ENCODE data around the gene SPTBN1.

Gene SPTBN1

DNA sequence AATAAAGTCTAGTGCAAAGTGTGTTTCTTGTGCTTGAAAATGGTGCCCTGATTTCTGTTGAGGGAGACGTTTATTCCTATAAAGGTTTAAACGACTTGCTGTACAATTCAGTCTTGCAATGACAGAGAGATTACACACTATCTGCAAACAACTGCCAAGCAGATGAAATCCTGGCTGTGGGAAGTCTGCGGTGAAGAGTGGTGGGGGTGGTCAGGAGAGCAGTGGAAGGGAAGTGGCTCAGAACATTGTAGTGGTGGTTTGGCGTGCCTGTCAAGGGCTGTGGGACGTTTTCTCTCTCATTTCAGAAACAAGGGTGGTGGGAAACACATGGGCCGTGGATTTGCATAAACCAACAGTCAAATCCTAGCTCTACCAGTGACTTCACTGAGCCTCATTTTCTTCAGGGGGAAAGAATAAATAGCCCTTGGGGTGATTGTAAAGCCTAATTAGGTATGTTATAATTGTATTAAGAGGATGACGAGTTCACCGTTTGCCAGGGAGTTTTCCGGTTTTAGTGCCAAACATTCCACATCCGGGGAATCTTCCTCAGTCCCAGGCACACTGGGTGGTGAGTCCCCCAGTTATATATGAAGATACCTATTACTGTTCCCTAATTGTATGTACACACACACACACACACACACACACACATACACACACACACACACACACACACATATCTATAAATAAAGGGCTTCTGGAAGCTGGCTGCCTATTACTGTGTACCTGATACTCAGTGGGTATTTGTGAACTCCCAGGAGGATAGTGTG is 115.0 kb downstream of the SPTBN1 start:
- peak; percentile 90 for ATAC-seq
- TF ChIP-seq ZFP30 (CRISPR knock-in tag; IDR thresholded peaks at IDR 0.05) (no peak), ARNTL (CRISPR knock-in tag; IDR thresholded peaks at IDR 0.05; ENCODE audit: borderline replicate concordance, low read depth) (no peak), ZFP3 (CRISPR knock-in tag; IDR thresholded peaks at IDR 0.05) (no peak), OSR1 (CRISPR knock-in tag; IDR thresholded peaks at IDR 0.05) (no peak), ESRRG (CRISPR knock-in tag; IDR thresholded peaks at IDR 0.05) (no peak), ZNF8 (CRISPR knock-in tag; IDR thresholded peaks at IDR 0.05) (no peak), ZNF565 (CRISPR knock-in tag; conservative IDR thresholded peaks at IDR 0.05; ENCODE audit: low read depth) (no peak), GLIS3 (CRISPR knock-in tag; IDR thresholded peaks at IDR 0.05) (no peak), TCF4 (CRISPR knock-in tag; IDR thresholded peaks at IDR 0.05; ENCODE audit: borderline replicate concordance) (no peak), RARB (CRISPR knock-in tag; IDR thresholded peaks at IDR 0.05) (no peak), ZC3H10 (CRISPR knock-in tag; IDR thresholded peaks at IDR 0.05) (no peak), CSRNP3 (CRISPR knock-in tag; IDR thresholded peaks at IDR 0.05) (no peak), PPARA (CRISPR knock-in tag; IDR thresholded peaks at IDR 0.05; ENCODE audit: borderline replicate concordance) (no peak), POU6F1 (CRISPR knock-in tag; IDR thresholded peaks at IDR 0.05; ENCODE audit: borderline replicate concordance, low read depth) (no peak)

DNA sequence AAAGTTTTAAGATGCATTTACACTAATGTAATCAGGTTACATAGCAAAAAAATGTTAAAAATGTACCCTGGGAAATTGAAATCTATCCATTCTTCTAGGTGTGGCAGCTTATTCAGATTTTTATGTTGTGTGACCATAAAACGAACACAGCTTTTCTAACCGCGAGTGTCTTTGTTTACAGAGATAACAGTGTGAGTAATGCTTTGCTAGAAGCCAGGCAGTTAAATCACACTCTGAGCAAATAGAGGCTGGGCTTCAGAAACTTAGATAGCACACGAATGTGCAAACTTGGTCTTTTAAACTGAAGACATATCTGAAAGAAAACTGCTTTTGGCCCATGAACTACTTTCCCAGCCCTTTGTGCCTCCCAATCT is 116.1 kb downstream of the SPTBN1 start:
- ATAC-seq: peak; percentile 71
- peak; percentile 28; the same call in 1 of the 2 replicates for TF ChIP-seq ISL1 (CRISPR knock-in tag; IDR thresholded peaks at IDR 0.05)
- no peak for TF ChIP-seq ESRRG (CRISPR knock-in tag; IDR thresholded peaks at IDR 0.05)

DNA sequence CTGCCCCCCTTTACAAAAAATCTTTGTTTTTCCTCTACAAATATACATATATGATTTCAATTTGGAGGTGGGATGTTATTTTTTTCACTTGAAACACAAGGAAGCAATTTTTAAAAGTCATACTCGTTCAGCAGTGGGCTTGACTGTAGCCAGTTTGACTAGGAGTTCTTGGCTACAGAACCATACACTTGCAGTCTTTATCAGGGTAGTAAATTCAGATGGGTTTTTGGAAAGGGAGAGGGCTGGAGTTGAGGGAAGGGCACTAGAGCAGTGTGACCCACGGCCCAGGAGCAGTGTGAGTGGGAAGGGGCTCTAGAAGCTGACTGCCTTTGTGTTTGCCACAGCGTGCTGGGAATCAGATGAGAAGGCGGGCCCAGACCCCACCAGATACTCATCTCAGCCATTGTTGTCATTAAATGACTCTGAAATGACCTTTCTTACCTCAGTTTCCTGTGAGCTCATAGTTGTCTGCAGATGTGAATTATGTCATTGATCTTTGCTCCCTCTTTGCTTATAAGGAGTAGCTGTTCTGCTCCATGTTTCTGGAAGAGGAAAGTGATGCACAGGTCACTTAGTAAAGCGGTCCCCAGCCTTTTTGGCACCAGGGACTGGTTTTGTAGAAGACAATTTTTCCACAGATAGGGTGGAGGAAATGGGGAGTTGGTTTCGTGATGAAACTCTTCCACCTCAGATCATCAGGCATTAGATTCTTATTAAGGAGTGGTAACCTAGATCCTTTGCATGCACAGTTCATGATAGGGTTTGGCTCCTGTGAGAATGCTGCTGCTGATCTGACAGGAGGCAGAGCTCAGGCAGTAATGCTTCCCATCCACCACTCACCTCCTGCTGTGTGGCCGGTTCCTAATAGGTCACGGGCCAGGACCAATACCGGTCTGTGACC is 116.8 kb downstream of the SPTBN1 start:
- peak; percentile 7; the same call in 2 of the 3 replicates for ATAC-seq
- TF ChIP-seq ZFP3 (CRISPR knock-in tag; IDR thresholded peaks at IDR 0.05) (peak; percentile 37; the same call in 1 of the 2 replicates), ZNF565 (CRISPR knock-in tag; conservative IDR thresholded peaks at IDR 0.05; ENCODE audit: low read depth) (no peak)

GRCh38 chr2:54573537-54573919 is 117.4 kb downstream of the SPTBN1 start:
- TF ChIP-seq ZNF8 (CRISPR knock-in tag; IDR thresholded peaks at IDR 0.05): no peak
- no peak for TF ChIP-seq POU6F1 (CRISPR knock-in tag; IDR thresholded peaks at IDR 0.05; ENCODE audit: borderline replicate concordance, low read depth)
- no peak for TF ChIP-seq SNAI2 (CRISPR knock-in tag; IDR thresholded peaks at IDR 0.05)
- no peak for TF ChIP-seq ESRRG (CRISPR knock-in tag; IDR thresholded peaks at IDR 0.05)
- no peak for TF ChIP-seq ISL1 (CRISPR knock-in tag; IDR thresholded peaks at IDR 0.05)
- TF ChIP-seq ZC3H10 (CRISPR knock-in tag; IDR thresholded peaks at IDR 0.05): no peak
- TF ChIP-seq BACH2 (CRISPR knock-in tag; IDR thresholded peaks at IDR 0.05; ENCODE audit: borderline replicate concordance): no peak
- TF ChIP-seq, protein P1, sequence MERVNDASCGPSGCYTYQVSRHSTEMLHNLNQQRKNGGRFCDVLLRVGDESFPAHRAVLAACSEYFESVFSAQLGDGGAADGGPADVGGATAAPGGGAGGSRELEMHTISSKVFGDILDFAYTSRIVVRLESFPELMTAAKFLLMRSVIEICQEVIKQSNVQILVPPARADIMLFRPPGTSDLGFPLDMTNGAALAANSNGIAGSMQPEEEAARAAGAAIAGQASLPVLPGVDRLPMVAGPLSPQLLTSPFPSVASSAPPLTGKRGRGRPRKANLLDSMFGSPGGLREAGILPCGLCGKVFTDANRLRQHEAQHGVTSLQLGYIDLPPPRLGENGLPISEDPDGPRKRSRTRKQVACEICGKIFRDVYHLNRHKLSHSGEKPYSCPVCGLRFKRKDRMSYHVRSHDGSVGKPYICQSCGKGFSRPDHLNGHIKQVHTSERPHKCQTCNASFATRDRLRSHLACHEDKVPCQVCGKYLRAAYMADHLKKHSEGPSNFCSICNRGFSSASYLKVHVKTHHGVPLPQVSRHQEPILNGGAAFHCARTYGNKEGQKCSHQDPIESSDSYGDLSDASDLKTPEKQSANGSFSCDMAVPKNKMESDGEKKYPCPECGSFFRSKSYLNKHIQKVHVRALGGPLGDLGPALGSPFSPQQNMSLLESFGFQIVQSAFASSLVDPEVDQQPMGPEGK (CRISPR knock-in tag; IDR thresholded peaks at IDR 0.05; ENCODE audit: borderline replicate concordance): no peak
- no peak for TF ChIP-seq ZNF70 (CRISPR knock-in tag; IDR thresholded peaks at IDR 0.05)
- TF ChIP-seq TOX (CRISPR knock-in tag; IDR thresholded peaks at IDR 0.05; ENCODE audit: borderline replicate concordance): no peak
- TF ChIP-seq, protein P2, sequence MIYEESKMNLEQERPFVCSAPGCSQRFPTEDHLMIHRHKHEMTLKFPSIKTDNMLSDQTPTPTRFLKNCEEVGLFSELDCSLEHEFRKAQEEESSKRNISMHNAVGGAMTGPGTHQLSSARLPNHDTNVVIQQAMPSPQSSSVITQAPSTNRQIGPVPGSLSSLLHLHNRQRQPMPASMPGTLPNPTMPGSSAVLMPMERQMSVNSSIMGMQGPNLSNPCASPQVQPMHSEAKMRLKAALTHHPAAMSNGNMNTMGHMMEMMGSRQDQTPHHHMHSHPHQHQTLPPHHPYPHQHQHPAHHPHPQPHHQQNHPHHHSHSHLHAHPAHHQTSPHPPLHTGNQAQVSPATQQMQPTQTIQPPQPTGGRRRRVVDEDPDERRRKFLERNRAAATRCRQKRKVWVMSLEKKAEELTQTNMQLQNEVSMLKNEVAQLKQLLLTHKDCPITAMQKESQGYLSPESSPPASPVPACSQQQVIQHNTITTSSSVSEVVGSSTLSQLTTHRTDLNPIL (CRISPR knock-in tag; IDR thresholded peaks at IDR 0.05; ENCODE audit: low read depth): no peak
- ATAC-seq: no peak
